H9 (cell line): ENCODE results near the gene FMO2. TPM values are rescaled to one million over a fixed set of nuclear protein-coding genes. Genes with fewer than 3 reads are reported as not detected.

ENCODE experiments used
- DNase-seq: peaks from one replicate; pipeline ENCODE4 v3.0.0-alpha.2; 2017
- H2AFZ ChIP-seq: one replicate; pipeline ENCODE4 v1.6.1; 2013; ENCODE audit warnings: mild to moderate bottlenecking, low read length, control low read depth, moderate library complexity
- H2AK5ac ChIP-seq: 2 replicates; pipeline ENCODE4 v1.6.1; 2013; ENCODE audit warnings: low read length, control low read depth, mixed read lengths; ENCODE audit not compliant: insufficient read length
- H2BK120ac ChIP-seq: one replicate; pipeline ENCODE4 v1.6.1; 2013; ENCODE audit warnings: low read depth, mild to moderate bottlenecking, low read length, control low read depth, inconsistent platforms; ENCODE audit not compliant: poor library complexity, severe bottlenecking
- H2BK12ac ChIP-seq: 2 replicates; pipeline ENCODE4 v1.6.1; 2013; ENCODE audit warnings: low read length, control low read depth, mixed read lengths, low read depth; ENCODE audit not compliant: insufficient read length
- H2BK15ac ChIP-seq: 2 replicates; pipeline ENCODE4 v1.6.1; 2013; ENCODE audit warnings: low read depth, low read length, control low read depth
- H2BK20ac ChIP-seq: one replicate; pipeline ENCODE4 v1.6.1; 2013; ENCODE audit warnings: low read depth, mild to moderate bottlenecking, low read length, control low read depth, inconsistent platforms; ENCODE audit not compliant: poor library complexity, severe bottlenecking
- H2BK5ac ChIP-seq: 2 replicates; pipeline ENCODE4 v1.6.1; 2013; ENCODE audit warnings: low read length, control low read depth, mixed read lengths; ENCODE audit not compliant: insufficient read length
- H3K14ac ChIP-seq: 2 replicates; pipeline ENCODE4 v1.6.1; 2013; ENCODE audit warnings: low read length, control low read depth; ENCODE audit not compliant: insufficient read depth
- H3K18ac ChIP-seq: 2 replicates; pipeline ENCODE4 v1.6.1; 2013; ENCODE audit warnings: low read depth, mild to moderate bottlenecking, mixed read lengths, low read length, control low read depth; ENCODE audit not compliant: insufficient read length
- H3K23ac ChIP-seq: 2 replicates; pipeline ENCODE4 v1.6.1; 2013; ENCODE audit warnings: low read length, control low read depth, mixed read lengths, low read depth; ENCODE audit not compliant: insufficient read length
- H3K23me2 ChIP-seq: 2 replicates; pipeline ENCODE4 v1.6.1; 2013; ENCODE audit warnings: low read depth, mild to moderate bottlenecking, mixed read lengths, low read length, control low read depth; ENCODE audit not compliant: insufficient read length, poor library complexity, severe bottlenecking
- H3K27ac ChIP-seq: 2 replicates; pipeline ENCODE4 v1.5.1; 2013; ENCODE audit warnings: low read length, control low read depth, mixed read lengths, low read depth; ENCODE audit not compliant: insufficient read length
- H3K27me3 ChIP-seq: 2 replicates; pipeline ENCODE4 v1.6.1; 2013; ENCODE audit warnings: low read length, control low read depth, inconsistent platforms; ENCODE audit not compliant: insufficient read depth
- H3K4ac ChIP-seq: 2 replicates; pipeline ENCODE4 v1.6.1; 2013; ENCODE audit warnings: low read depth, mild to moderate bottlenecking, control low read depth, inconsistent platforms, low read length, moderate library complexity
- H3K4me1 ChIP-seq: 2 replicates; pipeline ENCODE4 v1.6.1; 2013; ENCODE audit warnings: low read length, control low read depth, inconsistent platforms; ENCODE audit not compliant: insufficient read depth
- H3K4me2 ChIP-seq: 2 replicates; pipeline ENCODE4 v1.6.1; 2013; ENCODE audit warnings: low read length, control low read depth, mixed read lengths; ENCODE audit not compliant: insufficient read length, insufficient read depth
- H3K56ac ChIP-seq: 2 replicates; pipeline ENCODE4 v1.6.1; 2013; ENCODE audit warnings: low read depth, mild to moderate bottlenecking, mixed read lengths, low read length, control low read depth; ENCODE audit not compliant: insufficient read length
- H3K79me1 ChIP-seq: 2 replicates; pipeline ENCODE4 v1.6.1; 2013; ENCODE audit warnings: low read depth, mild to moderate bottlenecking, moderate library complexity, low read length, control low read depth, inconsistent platforms; ENCODE audit not compliant: insufficient read depth, poor library complexity, severe bottlenecking
- H3K79me2 ChIP-seq: 2 replicates; pipeline ENCODE4 v1.6.1; 2013; ENCODE audit warnings: low read length, control low read depth, inconsistent platforms; ENCODE audit not compliant: insufficient read depth
- H3K9ac ChIP-seq: 2 replicates; pipeline ENCODE4 v1.6.1; 2013; ENCODE audit warnings: low read length, control low read depth, mixed read lengths; ENCODE audit not compliant: insufficient read length; ENCODE audit errors: extremely low read depth
- H3K9me3 ChIP-seq: one replicate; pipeline ENCODE4 v1.6.1; 2013; ENCODE audit warnings: low read depth, low read length, inconsistent platforms; ENCODE audit not compliant: control insufficient read depth
- H3T11ph ChIP-seq: one replicate; pipeline ENCODE4 v1.6.1; 2013; ENCODE audit warnings: mild to moderate bottlenecking, low read length, control low read depth, inconsistent platforms
- H4K20me1 ChIP-seq: one replicate; pipeline ENCODE4 v1.6.1; 2013; ENCODE audit not compliant: control insufficient read depth, insufficient read length, insufficient read depth
- H4K5ac ChIP-seq: 2 replicates; pipeline ENCODE4 v1.6.1; 2013; ENCODE audit warnings: low read depth, mild to moderate bottlenecking, mixed read lengths, low read length, control low read depth; ENCODE audit not compliant: insufficient read length
- H4K8ac ChIP-seq: replicated peaks from 2 replicates; pipeline ENCODE4 v1.6.1; 2013; ENCODE audit warnings: low read length, control low read depth, mixed read lengths, low read depth; ENCODE audit not compliant: insufficient read length
- H4K91ac ChIP-seq: 2 replicates; pipeline ENCODE4 v1.6.1; 2013; ENCODE audit warnings: low read depth, mild to moderate bottlenecking, moderate library complexity, mixed read lengths, low read length, control low read depth; ENCODE audit not compliant: insufficient read length
- H3K27ac Mint-ChIP-seq, 3 experiments: 2 replicates in 2 of 3; 3 replicates in 1 of 3; pipeline ENCODE4 v1.8.0; 2020 to 2021; ENCODE audit warnings: mixed read lengths in 3 of 3, mild to moderate bottlenecking in 1 of 3, moderate library complexity in 1 of 3
- H3K27me3 Mint-ChIP-seq: 2 replicates; pipeline ENCODE4 v1.8.0; 2021; ENCODE audit warnings: low read depth, mild to moderate bottlenecking, moderate library complexity, mixed read lengths
- H3K36me3 Mint-ChIP-seq, 3 experiments: 2 replicates in 2 of 3; 3 replicates in 1 of 3; pipeline ENCODE4 v1.8.0; 2020 to 2021; ENCODE audit warnings: low read depth in 3 of 3, mixed read lengths in 3 of 3; ENCODE audit not compliant: insufficient read depth in 1 of 3
- H3K4me1 Mint-ChIP-seq, 2 experiments: 2 replicates each; pipeline ENCODE4 v1.8.0; 2020; ENCODE audit warnings: mixed read lengths in 2 of 2
- H3K4me3 Mint-ChIP-seq, 2 experiments: 2 replicates in 1 of 2; 3 replicates in 1 of 2; pipeline ENCODE4 v1.8.0; 2020 to 2021; ENCODE audit warnings: mild to moderate bottlenecking in 2 of 2, mixed read lengths in 2 of 2, moderate library complexity in 1 of 2
- H3K9me3 Mint-ChIP-seq, 2 experiments: 2 replicates in 1 of 2; 3 replicates in 1 of 2; pipeline ENCODE4 v1.8.0; 2020; ENCODE audit warnings: mild to moderate bottlenecking in 2 of 2, mixed read lengths in 2 of 2, moderate library complexity in 1 of 2
- WGBS: extraction: QIAGEN DNeasy Blood & Tissue Kit; methylation state at CpG from one replicate; pipeline ENCODE4 v1.1.7; 2013; ENCODE audit warnings: missing lambda C conversion rate, low lambda C conversion rate, mixed read lengths; ENCODE audit not compliant: insufficient read length; ENCODE audit errors: extremely low coverage; 5-methylcytosine and 5-hydroxymethylcytosine counted together
- total RNA-seq: library from RNA; stranded (reverse); gene quantifications from 2 replicates; pipeline ENCODE4 v1.2.1, GENCODE V29; 2021
- TF ChIP-seq, protein P1 (sequence below): fragments of 200-600 bp; sonication (generic); conservative IDR thresholded peaks from 3 replicates; pipeline ENCODE4 v1.8.0; 2021; ENCODE audit warnings: antibody characterized with exemption, mild to moderate bottlenecking

FMO2 gene
- total RNA-seq, 1 experiment from 2014 or later, result not detected

- no CpG with 5 or more reads among the region's 2 CpGs for WGBS
- Histone ChIP-seq H2BK5ac (no peak overlapping the region), H4K5ac (no peak overlapping the region), H3K4me2 (no peak overlapping the region), H4K8ac (no peak overlapping the region), H3K9ac (no peak overlapping the region), H3K4me1 (no peaks in the 10 kb centered on the region), H3K4ac (no peak overlapping the region), H3T11ph (no peak overlapping the region), H3K14ac (no peak overlapping the region), H2BK12ac (no peak overlapping the region), H4K91ac (no peak overlapping the region), H3K27ac (no peak overlapping the region), H3K27me3 (no peaks in the 10 kb centered on the region), H2AK5ac (no peak overlapping the region), H3K9me3 (no peaks in the 10 kb centered on the region), H3K23ac (no peak overlapping the region), H2BK120ac (no peak overlapping the region), H3K79me2 (no peaks in the 10 kb centered on the region), H4K20me1 (no peaks in the 10 kb centered on the region), H2BK15ac (no peak overlapping the region), H2AFZ (no peak overlapping the region), H3K56ac (no peak overlapping the region), H3K79me1 (no peaks in the 10 kb centered on the region), H3K23me2 (no peaks in the 10 kb centered on the region), H2BK20ac (no peak overlapping the region), H3K18ac (no peak overlapping the region)
- TF ChIP-seq, protein P1, sequence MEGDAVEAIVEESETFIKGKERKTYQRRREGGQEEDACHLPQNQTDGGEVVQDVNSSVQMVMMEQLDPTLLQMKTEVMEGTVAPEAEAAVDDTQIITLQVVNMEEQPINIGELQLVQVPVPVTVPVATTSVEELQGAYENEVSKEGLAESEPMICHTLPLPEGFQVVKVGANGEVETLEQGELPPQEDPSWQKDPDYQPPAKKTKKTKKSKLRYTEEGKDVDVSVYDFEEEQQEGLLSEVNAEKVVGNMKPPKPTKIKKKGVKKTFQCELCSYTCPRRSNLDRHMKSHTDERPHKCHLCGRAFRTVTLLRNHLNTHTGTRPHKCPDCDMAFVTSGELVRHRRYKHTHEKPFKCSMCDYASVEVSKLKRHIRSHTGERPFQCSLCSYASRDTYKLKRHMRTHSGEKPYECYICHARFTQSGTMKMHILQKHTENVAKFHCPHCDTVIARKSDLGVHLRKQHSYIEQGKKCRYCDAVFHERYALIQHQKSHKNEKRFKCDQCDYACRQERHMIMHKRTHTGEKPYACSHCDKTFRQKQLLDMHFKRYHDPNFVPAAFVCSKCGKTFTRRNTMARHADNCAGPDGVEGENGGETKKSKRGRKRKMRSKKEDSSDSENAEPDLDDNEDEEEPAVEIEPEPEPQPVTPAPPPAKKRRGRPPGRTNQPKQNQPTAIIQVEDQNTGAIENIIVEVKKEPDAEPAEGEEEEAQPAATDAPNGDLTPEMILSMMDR, result no peak
- no peak for DNase-seq
- Mint-ChIP-seq H3K27me3 (no peaks in the 10 kb centered on the region), H3K36me3 (no peaks in the 10 kb centered on the region; a peak in 3 of 7 replicates), H3K27ac (no peak overlapping the region), H3K4me1 (peaks cover 15 to 17% of the 10 kb centered on the region in 2 experiments), H3K9me3 (peaks cover 0 to 2% of the 10 kb centered on the region in 2 experiments; a peak in 1 of 5 replicates), H3K4me3 (no peak overlapping the region)
Observed at GRCh38 chr1:171159148-171159547, 26.0 kb upstream of the FMO2 start.
